Neuronal stem cell (in vitro differentiated cells): Measurements from ENCODE around the gene KRT15.
A peak's percentile ranks its signal among the peaks of the same experiment; 100 is the strongest.

Source experiments
- DNase-seq: peaks from one replicate; pipeline ENCODE4 v3.0.0-alpha.2; 2013; ENCODE audit warnings: low spot score
- H2AFZ ChIP-seq: one replicate; pipeline ENCODE4 v1.6.1; 2013; ENCODE audit warnings: mild to moderate bottlenecking, low read length, inconsistent platforms
- H2AK5ac ChIP-seq: 2 replicates; pipeline ENCODE4 v1.6.1; 2013; ENCODE audit warnings: low read depth, mild to moderate bottlenecking, inconsistent platforms, low read length, moderate library complexity, mixed read lengths
- H2BK120ac ChIP-seq: 2 replicates; pipeline ENCODE4 v1.6.1; 2013; ENCODE audit warnings: low read depth, mild to moderate bottlenecking, inconsistent platforms, low read length, moderate library complexity, mixed read lengths
- H2BK12ac ChIP-seq: one replicate; pipeline ENCODE4 v1.6.1; 2013; ENCODE audit warnings: low read length, inconsistent platforms
- H2BK15ac ChIP-seq: 2 replicates; pipeline ENCODE4 v1.6.1; 2013; ENCODE audit warnings: mild to moderate bottlenecking, low read length, inconsistent platforms, mixed read lengths
- H2BK5ac ChIP-seq: one replicate; pipeline ENCODE4 v1.6.1; 2013; ENCODE audit warnings: inconsistent platforms, mild to moderate bottlenecking, low read length, moderate library complexity
- H3K14ac ChIP-seq: one replicate; pipeline ENCODE4 v1.6.1; 2013; ENCODE audit warnings: low read length, inconsistent platforms
- H3K18ac ChIP-seq: 2 replicates; pipeline ENCODE4 v1.6.1; 2013; ENCODE audit warnings: low read length, inconsistent platforms
- H3K23ac ChIP-seq: 2 replicates; pipeline ENCODE4 v1.6.1; 2013; ENCODE audit warnings: low read depth, mild to moderate bottlenecking, mixed read lengths, low read length, inconsistent platforms; ENCODE audit not compliant: poor library complexity
- H3K27ac ChIP-seq: replicated peaks from 3 replicates; pipeline ENCODE4 v1.5.1; 2013; ENCODE audit warnings: low read length, inconsistent platforms
- H3K27me3 ChIP-seq, 3 experiments: 2 replicates each; pipeline ENCODE4 v1.6.1; 2013; ENCODE audit warnings: low read length in 3 of 3, mild to moderate bottlenecking in 2 of 3, inconsistent platforms in 1 of 3, low read depth in 1 of 3, mixed read lengths in 1 of 3, moderate library complexity in 1 of 3; ENCODE audit not compliant: control insufficient read depth in 3 of 3, insufficient read depth in 3 of 3
- H3K36me3 ChIP-seq, 2 donors: replicated peaks in 1 of 2; 2 replicates each; pipeline ENCODE4 v1.6.1; 2013; ENCODE audit warnings: low read length in 2 of 2; ENCODE audit not compliant: control insufficient read depth in 2 of 2, insufficient read depth in 2 of 2
- H3K4ac ChIP-seq: 2 replicates; pipeline ENCODE4 v1.6.1; 2013; ENCODE audit warnings: inconsistent platforms, mild to moderate bottlenecking, low read length, moderate library complexity
- H3K4me1 ChIP-seq, 2 donors: 1 replicate in 1 of 2; 2 replicates in 1 of 2; pipeline ENCODE4 v1.6.1; 2013; ENCODE audit warnings: low read length in 2 of 2, low read depth in 1 of 2; ENCODE audit not compliant: control insufficient read depth in 2 of 2, insufficient read depth in 1 of 2
- H3K4me2 ChIP-seq: one replicate; pipeline ENCODE4 v1.6.1; 2013; ENCODE audit warnings: mild to moderate bottlenecking, low read length, inconsistent platforms; ENCODE audit not compliant: insufficient read depth, poor library complexity, severe bottlenecking
- H3K4me3 ChIP-seq, 2 donors: 2 replicates each; pipeline ENCODE4 v1.5.1; 2013; ENCODE audit warnings: low read length in 2 of 2, mild to moderate bottlenecking in 2 of 2, inconsistent platforms in 1 of 2, moderate library complexity in 1 of 2
- H3K79me1 ChIP-seq: one replicate; pipeline ENCODE4 v1.6.1; 2013; ENCODE audit warnings: low read depth, mild to moderate bottlenecking, inconsistent platforms, low read length, moderate library complexity
- H3K9ac ChIP-seq: one replicate; pipeline ENCODE4 v1.6.1; 2013; ENCODE audit warnings: mild to moderate bottlenecking, low read depth, low read length, inconsistent platforms; ENCODE audit not compliant: poor library complexity
- H3K9me3 ChIP-seq, 2 donors: replicated peaks in 1 of 2; 2 replicates each; pipeline versions ENCODE3 to v1.6.1; 2013; ENCODE audit warnings: low read length in 2 of 2, mild to moderate bottlenecking in 2 of 2, inconsistent platforms in 1 of 2, low read depth in 1 of 2, mixed read lengths in 1 of 2, moderate library complexity in 1 of 2; ENCODE audit not compliant: control insufficient read depth in 2 of 2, insufficient read depth in 1 of 2
- H4K8ac ChIP-seq: one replicate; pipeline ENCODE4 v1.6.1; 2013; ENCODE audit warnings: low read depth, mild to moderate bottlenecking, inconsistent platforms, low read length, moderate library complexity
- H4K91ac ChIP-seq: one replicate; pipeline ENCODE4 v1.6.1; 2013; ENCODE audit warnings: low read length, low read depth, mild to moderate bottlenecking, inconsistent platforms; ENCODE audit not compliant: poor library complexity
- WGBS, 2 donors: extraction: QIAGEN DNeasy Blood & Tissue Kit; methylation state at CpG; one replicate each; pipeline ENCODE4 v1.1.7; 2013; ENCODE audit warnings: missing lambda C conversion rate in 2 of 2, mixed read lengths in 1 of 2; ENCODE audit not compliant: insufficient read length in 2 of 2, insufficient replicate concordance in 1 of 2; ENCODE audit errors: extremely low coverage in 2 of 2; 5-methylcytosine and 5-hydroxymethylcytosine counted together

KRT15 gene

DNA sequence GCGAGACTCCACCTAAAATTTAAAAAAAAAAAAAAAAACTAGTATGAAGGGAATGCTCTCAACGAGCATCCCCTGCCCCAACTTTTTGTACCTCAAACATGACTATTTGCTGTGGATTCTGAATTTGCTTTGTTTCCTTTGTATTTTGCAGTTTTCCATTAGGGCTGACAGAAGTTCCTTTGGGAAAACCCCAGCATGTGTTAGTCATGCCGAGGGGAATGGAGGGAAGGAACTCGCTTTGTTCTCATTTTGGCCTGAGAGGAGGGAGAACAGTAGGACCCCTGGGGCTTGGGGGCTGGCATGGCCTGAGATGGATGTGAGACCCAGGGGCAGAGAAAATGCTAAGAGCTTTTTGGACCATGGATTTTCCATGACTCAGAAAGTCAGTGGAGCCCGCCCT lies 32.7 kb upstream of the KRT15 start:
- no peak overlapping the region for H2BK12ac ChIP-seq
- no peaks in the 10 kb centered on the region for H3K9me3 ChIP-seq
- no peak overlapping the region for H3K9ac ChIP-seq
- no peak overlapping the region for H2AFZ ChIP-seq
- no CpG with 5 or more reads among the region's 5 CpGs for WGBS, 2 donors
- no peak overlapping the region for H3K4ac ChIP-seq
- H3K18ac ChIP-seq = no peak overlapping the region
- no peak overlapping the region for H3K23ac ChIP-seq
- H2BK120ac ChIP-seq = no peak overlapping the region
- no peak overlapping the region for H3K4me2 ChIP-seq
- H3K4me3 ChIP-seq = no peak overlapping the region
- no peak for DNase-seq
- no peak overlapping the region for H2AK5ac ChIP-seq
- peaks cover 2 to 13% of the 10 kb centered on the region in 2 donors for H3K4me1 ChIP-seq
- H2BK15ac ChIP-seq = no peak overlapping the region
- H3K14ac ChIP-seq = no peak overlapping the region
- no peaks in the 10 kb centered on the region for H3K36me3 ChIP-seq
- H4K8ac ChIP-seq = no peak overlapping the region
- peaks cover 0 to 6% (median 0%) of the 10 kb centered on the region in 3 experiments for H3K27me3 ChIP-seq
- H4K91ac ChIP-seq = no peak overlapping the region
- no peaks in the 10 kb centered on the region for H3K79me1 ChIP-seq
- no peak overlapping the region for H2BK5ac ChIP-seq
- H3K27ac ChIP-seq = no peak overlapping the region

DNA sequence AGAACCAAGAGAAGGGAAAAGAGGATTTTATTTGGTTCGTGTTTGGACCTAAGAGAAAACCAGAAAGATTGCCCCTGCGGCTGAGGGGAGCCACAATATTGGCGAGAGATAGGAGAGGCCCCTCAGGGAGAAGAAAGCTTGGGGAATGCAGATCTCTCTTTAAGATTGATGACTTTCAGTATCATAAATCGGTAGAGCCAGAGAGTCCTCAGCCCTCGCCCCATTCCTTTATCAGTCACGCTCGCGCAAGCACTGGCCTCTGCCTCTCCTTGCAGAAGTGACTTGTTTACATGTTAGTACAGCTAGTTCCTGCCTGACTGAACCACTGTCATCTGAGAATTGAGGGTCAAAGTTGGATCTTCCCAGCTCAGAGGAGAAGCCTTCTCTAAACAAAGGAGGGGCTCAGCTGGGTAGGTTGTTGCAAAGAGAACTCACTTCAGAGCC lies 30.9 kb upstream of the KRT15 start:
- Histone ChIP-seq H2BK15ac (no peak overlapping the region), H3K27ac (no peak overlapping the region), H4K91ac (peak overlapping the region; percentile 45), H2BK12ac (no peak overlapping the region), H3K36me3 (no peaks in the 10 kb centered on the region), H2BK5ac (no peak overlapping the region), H3K27me3 (peaks cover 0 to 3% (median 0%) of the 10 kb centered on the region in 3 experiments), H3K4me3 (no peak overlapping the region), H2AK5ac (no peak overlapping the region), H3K9ac (no peak overlapping the region), H3K4me1 (peaks cover 2 to 15% of the 10 kb centered on the region in 2 donors), H3K18ac (no peak overlapping the region), H3K23ac (no peak overlapping the region), H3K79me1 (no peaks in the 10 kb centered on the region), H3K4me2 (no peak overlapping the region), H3K14ac (no peak overlapping the region), H2BK120ac (no peak overlapping the region), H2AFZ (peak overlapping the region; percentile 86), H4K8ac (no peak overlapping the region), H3K4ac (no peak overlapping the region), H3K9me3 (no peaks in the 10 kb centered on the region)
- DNase-seq = no peak
- WGBS, 2 donors = no CpG with 5 or more reads among the region's 8 CpGs

DNA sequence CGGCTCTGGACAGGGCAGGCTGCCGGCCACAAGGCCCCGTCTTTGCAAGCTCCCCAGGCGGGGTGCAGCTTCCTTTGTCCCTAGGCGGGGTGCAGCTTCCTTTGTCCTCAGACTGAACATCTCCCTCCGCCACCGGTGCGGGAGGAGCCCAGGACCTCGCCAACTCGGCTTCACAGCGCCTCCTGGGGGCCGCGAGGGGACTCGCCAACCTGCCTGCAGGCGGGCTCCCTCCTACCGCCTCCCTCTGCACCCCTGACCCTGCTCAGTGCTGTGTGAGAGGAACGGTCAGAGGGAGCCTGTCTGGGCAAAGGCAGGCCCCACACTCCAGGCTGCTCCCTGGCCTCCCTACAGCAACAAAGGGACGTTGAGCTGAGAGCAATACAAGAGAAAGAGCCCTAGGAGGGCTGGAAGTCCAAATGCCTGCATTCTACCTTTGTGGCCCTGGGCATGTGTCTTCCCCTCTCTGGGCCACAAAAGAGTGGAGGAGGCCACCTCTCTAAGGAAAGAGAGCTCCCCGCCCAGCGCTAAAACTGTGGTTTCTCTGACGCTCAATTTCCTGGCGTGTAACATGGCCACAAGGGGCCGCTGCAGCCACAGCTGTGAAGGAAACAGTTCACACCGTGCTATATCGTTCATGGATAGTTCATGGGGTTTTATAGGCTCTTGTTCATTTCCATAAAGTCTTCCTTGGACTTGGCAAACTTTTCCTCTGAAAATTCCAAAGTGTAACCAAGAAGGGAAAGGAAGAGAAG lies 30.3 kb upstream of the KRT15 start:
- Histone ChIP-seq H3K27me3 (peaks cover 0 to 3% (median 0%) of the 10 kb centered on the region in 3 experiments), H3K14ac (no peak overlapping the region), H2BK120ac (peak overlapping the region; percentile 7), H2BK15ac (no peak overlapping the region), H3K4me1 (peaks cover 2 to 19% of the 10 kb centered on the region in 2 donors), H2BK5ac (no peak overlapping the region), H3K4me3 (no peak overlapping the region), H2BK12ac (no peak overlapping the region), H4K8ac (no peak overlapping the region), H4K91ac (no peak overlapping the region), H3K4ac (no peak overlapping the region), H3K23ac (no peak overlapping the region), H3K27ac (peak overlapping the region; percentile 81), H2AK5ac (no peak overlapping the region), H3K36me3 (no peaks in the 10 kb centered on the region), H3K18ac (peak overlapping the region; percentile 96), H3K9ac (no peak overlapping the region), H3K4me2 (no peak overlapping the region), H3K79me1 (no peaks in the 10 kb centered on the region), H2AFZ (peak overlapping the region; percentile 86), H3K9me3 (no peaks in the 10 kb centered on the region)
- WGBS, 2 donors = no CpG with 5 or more reads among the region's 25 CpGs
- peak; percentile 85 for DNase-seq

DNA sequence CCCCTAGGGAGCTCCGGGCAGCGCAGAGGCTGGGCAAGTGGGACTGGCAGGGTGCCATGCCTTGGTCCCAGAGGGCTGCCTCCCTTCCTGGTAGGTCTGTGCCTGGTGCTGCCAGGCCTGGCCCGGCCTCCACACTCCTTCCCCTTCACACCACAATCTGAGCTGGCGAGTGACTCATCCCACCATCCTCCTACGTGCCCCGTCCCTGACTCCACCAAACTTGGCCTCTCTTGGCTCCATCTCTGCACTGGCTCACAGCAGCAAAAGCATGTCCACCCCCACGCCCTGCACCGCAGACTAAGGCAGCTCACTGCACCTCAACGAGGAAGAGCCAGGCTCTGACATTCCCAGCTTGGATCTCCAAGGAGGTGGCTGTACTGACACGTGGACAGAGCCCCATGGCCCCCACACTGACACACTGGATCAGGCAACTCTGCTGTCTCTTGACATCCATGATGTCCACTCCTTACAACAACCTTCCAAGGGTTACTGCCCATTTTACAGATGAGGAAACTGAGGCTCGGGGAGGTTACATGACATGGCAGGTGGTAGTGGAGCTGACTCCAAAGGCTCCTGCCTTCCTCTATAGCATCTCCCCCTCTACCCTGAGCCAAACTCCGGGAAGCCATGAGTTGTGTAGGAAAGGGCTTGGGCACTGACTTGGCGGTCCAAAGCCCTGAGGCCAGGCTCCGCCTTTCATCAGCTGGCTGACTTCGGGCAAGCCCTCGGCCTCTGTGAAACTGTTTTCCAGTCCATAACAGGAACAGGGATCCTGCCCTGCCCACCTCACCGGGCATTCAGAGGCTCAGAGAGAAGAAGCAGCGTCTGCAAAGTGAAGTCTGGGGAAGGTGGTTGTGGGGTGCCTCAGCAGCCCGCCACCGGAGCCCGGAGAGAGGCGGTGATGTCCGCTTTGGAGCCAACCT lies 29.5 kb upstream of the KRT15 start:
- no peak for DNase-seq
- H3K4me3 ChIP-seq = peak overlapping the region in 1 of 2 donors; percentile 8

More for the DNA sequence above, 29.5 kb upstream of the KRT15 start:
- no CpG with 5 or more reads among the region's 23 CpGs for whole genome bisulfite sequencing, 2 donors
- Histone ChIP-seq H3K9me3 (no peaks in the 10 kb centered on the region), H2BK12ac (peak overlapping the region; percentile 5), H2BK120ac (peak overlapping the region; percentile 7), H3K27me3 (peaks cover 0 to 3% (median 0%) of the 10 kb centered on the region in 3 experiments), H2AFZ (peak overlapping the region; percentile 86), H3K9ac (peak overlapping the region; percentile 61), H2AK5ac (peak overlapping the region; percentile 92), H3K23ac (peak overlapping the region; percentile 1), H2BK15ac (peak overlapping the region; percentile 69), H3K14ac (no peak overlapping the region), H3K27ac (peak overlapping the region; percentile 12), H2BK5ac (no peak overlapping the region), H3K4me1 (peaks cover 2 to 19% of the 10 kb centered on the region in 2 donors), H4K8ac (peak overlapping the region; percentile 20), H3K4me2 (no peak overlapping the region), H3K18ac (peak overlapping the region; percentile 96), H3K4ac (peak overlapping the region; percentile 10), H3K36me3 (no peaks in the 10 kb centered on the region), H4K91ac (no peak overlapping the region), H3K79me1 (no peaks in the 10 kb centered on the region)
